Upper lobe of left lung (tissue), 4 donors: Measurements from ENCODE around the gene MEIKIN.

ENCODE experiments used
- POLR2AphosphoS5 ChIP-seq, 2 donors: sonication (generic); formaldehyde crosslinking; IDR thresholded peaks; one replicate each; pipeline ENCODE4 v1.5.1; 2017; ENCODE audit warnings: antibody characterized with exemption in 2 of 2
- TF ChIP-seq, protein P1 (sequence below), 6 experiments: fragments of 450-650 bp in 4 of 6; fragments of 200-600 bp in 2 of 6; sonication (generic) in 2 of 6; IDR thresholded peaks; one replicate each; pipeline ENCODE4 v1.5.1; 2016 to 2019; ENCODE audit warnings: antibody characterized with exemption in 6 of 6

GRCh38 chr5:131994090-131994489 lies 48.6 kb upstream of the MEIKIN start:
- TF ChIP-seq, protein P1, sequence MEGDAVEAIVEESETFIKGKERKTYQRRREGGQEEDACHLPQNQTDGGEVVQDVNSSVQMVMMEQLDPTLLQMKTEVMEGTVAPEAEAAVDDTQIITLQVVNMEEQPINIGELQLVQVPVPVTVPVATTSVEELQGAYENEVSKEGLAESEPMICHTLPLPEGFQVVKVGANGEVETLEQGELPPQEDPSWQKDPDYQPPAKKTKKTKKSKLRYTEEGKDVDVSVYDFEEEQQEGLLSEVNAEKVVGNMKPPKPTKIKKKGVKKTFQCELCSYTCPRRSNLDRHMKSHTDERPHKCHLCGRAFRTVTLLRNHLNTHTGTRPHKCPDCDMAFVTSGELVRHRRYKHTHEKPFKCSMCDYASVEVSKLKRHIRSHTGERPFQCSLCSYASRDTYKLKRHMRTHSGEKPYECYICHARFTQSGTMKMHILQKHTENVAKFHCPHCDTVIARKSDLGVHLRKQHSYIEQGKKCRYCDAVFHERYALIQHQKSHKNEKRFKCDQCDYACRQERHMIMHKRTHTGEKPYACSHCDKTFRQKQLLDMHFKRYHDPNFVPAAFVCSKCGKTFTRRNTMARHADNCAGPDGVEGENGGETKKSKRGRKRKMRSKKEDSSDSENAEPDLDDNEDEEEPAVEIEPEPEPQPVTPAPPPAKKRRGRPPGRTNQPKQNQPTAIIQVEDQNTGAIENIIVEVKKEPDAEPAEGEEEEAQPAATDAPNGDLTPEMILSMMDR (IDR thresholded peaks at IDR 0.05): no peak
- no peak for TF ChIP-seq POLR2AphosphoS5 (IDR thresholded peaks at IDR 0.05)
